ENCODE measurements around the gene ICA1.
A peak's percentile ranks its signal among the peaks of the same experiment; 100 is the strongest.

- no peak for TF ChIP-seq CTCF (conservative IDR thresholded peaks at IDR 0.05; ENCODE audit: low read length)
- TF ChIP-seq EZH2phosphoT487 (IDR thresholded peaks at IDR 0.05; ENCODE audit: borderline replicate concordance) = peak; percentile 57; the same call in 1 of the 2 replicates
These were observed 63.8 kb downstream of the ICA1 start for GRCh38 chr7:8197994-8198698.
